IMR-90 (cell line): ENCODE results near the gene ILRUN.

Source experiments
- MXI1 ChIP-seq: IDR thresholded peaks from 2 replicates; pipeline ENCODE4 v1.6.1; 2012; ENCODE audit warnings: low read depth, mild to moderate bottlenecking, low read length, moderate library complexity, borderline replicate concordance
- POLR2A ChIP-seq: IDR thresholded peaks from 2 replicates; pipeline ENCODE4 v1.6.1; 2012; ENCODE audit warnings: mild to moderate bottlenecking, low read depth, low read length
- TF ChIP-seq, protein P1 (sequence below): conservative IDR thresholded peaks from 2 replicates; pipeline ENCODE4 v1.5.1; 2012; ENCODE audit warnings: mild to moderate bottlenecking, low read depth, low read length, improper control_type of control experiment

DNA sequence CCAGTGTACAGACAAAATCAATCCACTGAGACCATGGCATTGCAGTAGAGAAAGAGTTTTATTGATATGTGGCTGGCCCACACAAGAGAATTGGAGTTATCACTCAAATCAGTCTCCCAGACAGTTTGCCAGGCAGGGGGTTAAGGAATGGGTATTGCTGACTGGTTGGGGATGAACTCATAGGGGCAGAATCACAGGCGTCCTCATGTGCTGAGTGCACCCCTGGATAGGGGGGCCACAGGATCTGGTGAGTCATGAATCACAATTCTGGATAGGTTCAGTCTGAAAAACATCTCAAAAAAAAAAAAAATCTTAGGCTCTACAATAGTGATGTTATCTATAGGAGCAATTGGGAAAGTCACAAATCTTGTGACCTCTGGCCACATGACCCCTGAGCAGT lies 29.5 kb upstream of the ILRUN start:
- TF ChIP-seq POLR2A (no peak), MXI1 (no peak)
- TF ChIP-seq, protein P1, sequence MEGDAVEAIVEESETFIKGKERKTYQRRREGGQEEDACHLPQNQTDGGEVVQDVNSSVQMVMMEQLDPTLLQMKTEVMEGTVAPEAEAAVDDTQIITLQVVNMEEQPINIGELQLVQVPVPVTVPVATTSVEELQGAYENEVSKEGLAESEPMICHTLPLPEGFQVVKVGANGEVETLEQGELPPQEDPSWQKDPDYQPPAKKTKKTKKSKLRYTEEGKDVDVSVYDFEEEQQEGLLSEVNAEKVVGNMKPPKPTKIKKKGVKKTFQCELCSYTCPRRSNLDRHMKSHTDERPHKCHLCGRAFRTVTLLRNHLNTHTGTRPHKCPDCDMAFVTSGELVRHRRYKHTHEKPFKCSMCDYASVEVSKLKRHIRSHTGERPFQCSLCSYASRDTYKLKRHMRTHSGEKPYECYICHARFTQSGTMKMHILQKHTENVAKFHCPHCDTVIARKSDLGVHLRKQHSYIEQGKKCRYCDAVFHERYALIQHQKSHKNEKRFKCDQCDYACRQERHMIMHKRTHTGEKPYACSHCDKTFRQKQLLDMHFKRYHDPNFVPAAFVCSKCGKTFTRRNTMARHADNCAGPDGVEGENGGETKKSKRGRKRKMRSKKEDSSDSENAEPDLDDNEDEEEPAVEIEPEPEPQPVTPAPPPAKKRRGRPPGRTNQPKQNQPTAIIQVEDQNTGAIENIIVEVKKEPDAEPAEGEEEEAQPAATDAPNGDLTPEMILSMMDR = no peak
